IMR-90 (cell line): ENCODE measurements around the gene ADTRP. TPM values are rescaled to one million over a fixed set of nuclear protein-coding genes. Genes with fewer than 3 reads are reported as not detected.
A peak's percentile ranks its signal among the peaks of the same experiment; 100 is the strongest.

Experiments used
- ATAC-seq: fragments of 200-7000 bp; cut with Tn5 transposase; 2 replicates; pipeline ENCODE4 v1.9.1; 2020; ENCODE audit warnings: low read depth, mild to moderate bottlenecking, moderate library complexity
- BruUV-seq: library from RNA; stranded (reverse); fragments of 400-500 nt; replicated peaks from 2 replicates; lab custom pipeline; 2021; lab: Mats Ljungman, UMichigan
- CTCF ChIA-PET: fragments of 300-600 bp; formaldehyde crosslinking; extraction: SDS; loops from one replicate; lab custom pipeline; 2021; ENCODE audit warnings: antibody characterized with exemption; lab: Yijun Ruan, JAX
- POLR2A ChIA-PET: fragments of 300-600 bp; sonication (Branson Sonifier 250); formaldehyde crosslinking; loops from one replicate; lab custom pipeline; 2022; ENCODE audit warnings: antibody characterized with exemption; ENCODE audit not compliant: unreplicated experiment; lab: Charles Lee
- DNase-seq: peaks from one replicate; pipeline ENCODE4 v3.0.0; 2013
- H2AFZ ChIP-seq: replicated peaks from 2 replicates; pipeline ENCODE3; 2013; ENCODE audit warnings: low read length, mild to moderate bottlenecking; ENCODE audit not compliant: poor library complexity
- H2AK5ac ChIP-seq: 2 replicates; pipeline ENCODE4 v1.6.1; 2013; ENCODE audit warnings: low read depth, low read length, inconsistent platforms
- H2AK9ac ChIP-seq: replicated peaks from 2 replicates; pipeline ENCODE3; 2013; ENCODE audit warnings: mild to moderate bottlenecking, low read depth, low read length, moderate library complexity; ENCODE audit not compliant: poor library complexity
- H2BK120ac ChIP-seq: 2 replicates; pipeline ENCODE4 v1.6.1; 2013; ENCODE audit warnings: low read depth, low read length, inconsistent platforms
- H2BK15ac ChIP-seq: 3 replicates; pipeline ENCODE4 v1.6.1; 2013; ENCODE audit warnings: low read depth, low read length, inconsistent platforms
- H2BK20ac ChIP-seq: 2 replicates; pipeline ENCODE4 v1.6.1; 2013; ENCODE audit warnings: low read depth, mild to moderate bottlenecking, inconsistent platforms, low read length, moderate library complexity
- H2BK5ac ChIP-seq: 2 replicates; pipeline ENCODE4 v1.6.1; 2013; ENCODE audit warnings: mild to moderate bottlenecking, low read depth, low read length, inconsistent platforms; ENCODE audit not compliant: poor library complexity, severe bottlenecking
- H3K14ac ChIP-seq: replicated peaks from 2 replicates; pipeline ENCODE4 v1.6.1; 2013; ENCODE audit warnings: low read depth, low read length, inconsistent platforms
- H3K18ac ChIP-seq: 2 replicates; pipeline ENCODE4 v1.6.1; 2013; ENCODE audit warnings: low read depth, low read length, control low read depth
- H3K23ac ChIP-seq: 2 replicates; pipeline ENCODE4 v1.6.1; 2013; ENCODE audit warnings: low read depth, low read length, inconsistent platforms
- H3K27ac ChIP-seq: 2 replicates; pipeline ENCODE4 v1.5.1; 2013; ENCODE audit warnings: mild to moderate bottlenecking, control low read depth, low read length; ENCODE audit not compliant: insufficient read depth
- H3K27me3 ChIP-seq: 2 replicates; pipeline ENCODE4 v1.6.1; 2013; ENCODE audit warnings: low read length; ENCODE audit not compliant: control insufficient read depth, insufficient read depth
- H3K36me3 ChIP-seq: 2 replicates; pipeline ENCODE4 v1.6.1; 2013; ENCODE audit warnings: low read length, mixed read lengths; ENCODE audit not compliant: control insufficient read depth, insufficient read depth
- H3K4ac ChIP-seq: 2 replicates; pipeline ENCODE4 v1.6.1; 2013; ENCODE audit warnings: low read depth, low read length, inconsistent platforms
- H3K4me1 ChIP-seq: 2 replicates; pipeline ENCODE4 v1.6.1; 2013; ENCODE audit warnings: low read length, mixed read lengths; ENCODE audit not compliant: control insufficient read depth, insufficient read depth
- H3K4me2 ChIP-seq: 2 replicates; pipeline ENCODE4 v1.6.1; 2013; ENCODE audit warnings: low read depth, mild to moderate bottlenecking, control low read depth, low read length, moderate library complexity
- H3K4me3 ChIP-seq: 2 replicates; pipeline ENCODE4 v1.5.1; 2013; ENCODE audit warnings: low read depth, mild to moderate bottlenecking, control low read depth, low read length, moderate library complexity; ENCODE audit not compliant: insufficient read depth
- H3K56ac ChIP-seq: 2 replicates; pipeline ENCODE4 v1.6.1; 2013; ENCODE audit warnings: low read length, inconsistent platforms; ENCODE audit not compliant: insufficient read depth; ENCODE audit errors: extremely low read depth
- H3K79me1 ChIP-seq, 2 experiments: 2 replicates each; pipeline ENCODE4 v1.6.1; 2013; ENCODE audit warnings: low read length in 2 of 2, inconsistent platforms in 1 of 2, low read depth in 1 of 2
- H3K9ac ChIP-seq: 2 replicates; pipeline ENCODE4 v1.6.1; 2013; ENCODE audit warnings: low read depth, low read length, control low read depth
- H3K9me1 ChIP-seq: 2 replicates; pipeline ENCODE4 v1.6.1; 2013; ENCODE audit warnings: low read length, inconsistent platforms; ENCODE audit not compliant: insufficient read depth
- H3K9me3 ChIP-seq: 2 replicates; pipeline ENCODE4 v1.6.1; 2013; ENCODE audit warnings: low read length; ENCODE audit not compliant: control insufficient read depth, insufficient read depth
- H4K20me1 ChIP-seq: 2 replicates; pipeline ENCODE4 v1.6.1; 2013; ENCODE audit warnings: low read length, inconsistent platforms; ENCODE audit not compliant: insufficient read depth
- H4K5ac ChIP-seq: 2 replicates; pipeline ENCODE4 v1.6.1; 2013; ENCODE audit warnings: mild to moderate bottlenecking, low read depth, low read length, control low read depth
- H4K8ac ChIP-seq, 2 experiments: 2 replicates each; pipeline ENCODE4 v1.6.1; 2013; ENCODE audit warnings: low read depth in 2 of 2, low read length in 2 of 2, control low read depth in 1 of 2, inconsistent platforms in 1 of 2
- H4K91ac ChIP-seq: 2 replicates; pipeline ENCODE4 v1.6.1; 2013; ENCODE audit warnings: low read depth, low read length, inconsistent platforms; ENCODE audit not compliant: insufficient read depth
- FOS ChIP-seq: fragments of 150-350 bp; IDR thresholded peaks from 2 replicates; pipeline ENCODE4 v1.6.1; 2016; ENCODE audit warnings: low read depth, low read length
- MAZ ChIP-seq: IDR thresholded peaks from 2 replicates; pipeline ENCODE4 v1.6.1; 2012; ENCODE audit warnings: low read depth, mild to moderate bottlenecking, low read length, improper control_type of control experiment, moderate library complexity, borderline replicate concordance
- NFE2L2 ChIP-seq: fragments of 150-350 bp; IDR thresholded peaks from 2 replicates; pipeline ENCODE4 v1.6.1; 2016; ENCODE audit warnings: low read depth, mild to moderate bottlenecking, low read length
- POLR2A ChIP-seq: IDR thresholded peaks from 2 replicates; pipeline ENCODE4 v1.6.1; 2012; ENCODE audit warnings: mild to moderate bottlenecking, low read depth, low read length
- SMC3 ChIP-seq: fragments of 150-350 bp; IDR thresholded peaks from 2 replicates; pipeline ENCODE4 v1.6.1; 2016; ENCODE audit warnings: low read depth, mild to moderate bottlenecking, antibody characterized with exemption, low read length, moderate library complexity
- WGBS, 2 experiments: methylation state at CpG; one replicate each; pipeline versions ENCODE4 v1.1.5 to v1.1.7; 2013; ENCODE audit warnings: missing lambda C conversion rate in 2 of 2; ENCODE audit not compliant: insufficient read length in 1 of 2; ENCODE audit errors: extremely low coverage in 2 of 2; 5-methylcytosine and 5-hydroxymethylcytosine counted together
- dilution Hi-C: fragments of 300-500 bp; cut with HindIII; formaldehyde crosslinking; loops from one replicate; pipeline ENCODE4 v1.14.3; 2018; ENCODE audit warnings: low sequenced_read_pairs; ENCODE audit not compliant: unreplicated experiment
- in situ Hi-C: fragments of 300-500 bp; cut with MboI; formaldehyde crosslinking; loops from 3 replicates; pipeline ENCODE4 v1.14.3; 2019; ENCODE audit warnings: low sequenced_read_pairs, inconsistent platforms, mixed read lengths
- intact Hi-C: fragments of 100-400 bp; cut with micrococcal nuclease; formaldehyde crosslinking; loops from 2 replicates; pipeline ENCODE4 v1.10.0; 2022
- polyA plus RNA-seq, 3 experiments: library from polyadenylated mRNA; depleted of rRNA; stranded (reverse); fragments of >200 nt; gene quantifications; 2 replicates each; pipeline ENCODE4 v1.2.3, GENCODE V29; 2012; ENCODE audit warnings: low replicate concordance in 1 of 3
- total RNA-seq: library from RNA; depleted of rRNA; stranded (reverse); fragments of >200 nt; gene quantifications from 2 replicates; pipeline ENCODE4 v1.2.3, GENCODE V29; 2012
- TF ChIP-seq, protein P1 (sequence below): fragments of 150-350 bp; IDR thresholded peaks from 2 replicates; pipeline ENCODE4 v1.6.1; 2017; ENCODE audit warnings: mild to moderate bottlenecking, antibody characterized with exemption, low read length, low read depth
- TF ChIP-seq, protein P2 (sequence below): conservative IDR thresholded peaks from 2 replicates; pipeline ENCODE4 v1.5.1; 2012; ENCODE audit warnings: mild to moderate bottlenecking, low read depth, low read length, improper control_type of control experiment

Gene ADTRP
- total and polyA plus RNA-seq, 2 of the 4 experiments (the other 2 are of a cell fraction): 0.50 to 0.72 TPM

DNA sequence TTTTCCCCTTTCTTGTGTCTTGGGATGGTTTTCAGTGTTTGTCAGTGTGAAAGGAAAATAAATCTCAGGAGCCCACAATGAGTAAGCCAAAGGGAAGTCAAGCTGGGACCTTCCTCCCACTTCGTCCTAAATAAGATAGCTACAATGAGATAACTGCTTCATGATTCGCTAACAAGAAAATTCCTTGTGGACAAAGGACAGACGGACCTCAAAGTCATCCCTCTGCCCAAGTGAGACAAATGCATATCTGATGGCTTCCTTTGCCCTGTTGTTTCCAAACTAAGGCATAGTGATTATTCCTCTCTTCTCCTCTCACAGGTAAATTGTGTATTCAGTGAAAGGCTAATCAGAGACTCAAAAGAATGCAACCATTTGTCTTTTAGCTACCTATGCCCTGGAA, 26.1 kb upstream of the ADTRP start:
- POLR2A ChIA-PET: no interaction called here
- intact Hi-C loops: no loop called here

More for the DNA sequence above, 26.1 kb upstream of the ADTRP start:
- TF ChIP-seq SMC3 (no peak), FOS (0 out of 2 replicates have a peak, but pooled peaks have one; percentile 7), MAZ (no peak), NFE2L2 (no peak), POLR2A (no peak)
- TF ChIP-seq, protein P1, sequence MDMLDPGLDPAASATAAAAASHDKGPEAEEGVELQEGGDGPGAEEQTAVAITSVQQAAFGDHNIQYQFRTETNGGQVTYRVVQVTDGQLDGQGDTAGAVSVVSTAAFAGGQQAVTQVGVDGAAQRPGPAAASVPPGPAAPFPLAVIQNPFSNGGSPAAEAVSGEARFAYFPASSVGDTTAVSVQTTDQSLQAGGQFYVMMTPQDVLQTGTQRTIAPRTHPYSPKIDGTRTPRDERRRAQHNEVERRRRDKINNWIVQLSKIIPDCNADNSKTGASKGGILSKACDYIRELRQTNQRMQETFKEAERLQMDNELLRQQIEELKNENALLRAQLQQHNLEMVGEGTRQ: no peak
- TF ChIP-seq, protein P2, sequence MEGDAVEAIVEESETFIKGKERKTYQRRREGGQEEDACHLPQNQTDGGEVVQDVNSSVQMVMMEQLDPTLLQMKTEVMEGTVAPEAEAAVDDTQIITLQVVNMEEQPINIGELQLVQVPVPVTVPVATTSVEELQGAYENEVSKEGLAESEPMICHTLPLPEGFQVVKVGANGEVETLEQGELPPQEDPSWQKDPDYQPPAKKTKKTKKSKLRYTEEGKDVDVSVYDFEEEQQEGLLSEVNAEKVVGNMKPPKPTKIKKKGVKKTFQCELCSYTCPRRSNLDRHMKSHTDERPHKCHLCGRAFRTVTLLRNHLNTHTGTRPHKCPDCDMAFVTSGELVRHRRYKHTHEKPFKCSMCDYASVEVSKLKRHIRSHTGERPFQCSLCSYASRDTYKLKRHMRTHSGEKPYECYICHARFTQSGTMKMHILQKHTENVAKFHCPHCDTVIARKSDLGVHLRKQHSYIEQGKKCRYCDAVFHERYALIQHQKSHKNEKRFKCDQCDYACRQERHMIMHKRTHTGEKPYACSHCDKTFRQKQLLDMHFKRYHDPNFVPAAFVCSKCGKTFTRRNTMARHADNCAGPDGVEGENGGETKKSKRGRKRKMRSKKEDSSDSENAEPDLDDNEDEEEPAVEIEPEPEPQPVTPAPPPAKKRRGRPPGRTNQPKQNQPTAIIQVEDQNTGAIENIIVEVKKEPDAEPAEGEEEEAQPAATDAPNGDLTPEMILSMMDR: no peak
- Histone ChIP-seq H3K23ac (peak overlapping the region; percentile 33; the same call in 1 of the 2 replicates), H2BK5ac (no peak overlapping the region), H4K8ac (peak overlapping the region; percentile 42 to 49), H2BK20ac (peak overlapping the region; percentile 66; the same call in 1 of the 2 replicates), H3K4me2 (no peak overlapping the region), H2BK120ac (peak overlapping the region; percentile 66; the same call in 1 of the 2 replicates), H2AFZ (peak overlapping the region; percentile 62), H2AK9ac (no peak overlapping the region), H4K5ac (0 out of 2 replicates have a peak overlapping the region, but pooled peaks have one; percentile 56), H3K18ac (no peak overlapping the region), H3K9me1 (peaks cover 7% of the 10 kb centered on the region; the same call in 1 of the 2 replicates), H3K14ac (peak overlapping the region; percentile 78), H3K79me1 (no peaks in the 10 kb centered on the region), H2AK5ac (peak overlapping the region; percentile 77), H3K4ac (no peak overlapping the region), H3K27ac (0 out of 2 replicates have a peak overlapping the region, but pooled peaks have one; percentile 19), H3K4me1 (no peaks in the 10 kb centered on the region), H3K9me3 (no peaks in the 10 kb centered on the region), H3K27me3 (no peaks in the 10 kb centered on the region), H4K91ac (peak overlapping the region; percentile 48; the same call in 1 of the 2 replicates), H4K20me1 (no peaks in the 10 kb centered on the region), H3K4me3 (no peak overlapping the region), H3K9ac (no peak overlapping the region), H3K36me3 (no peaks in the 10 kb centered on the region), H3K56ac (0 out of 2 replicates have a peak overlapping the region, but pooled peaks have one; percentile 23), H2BK15ac (peak overlapping the region; percentile 34; the same call in 1 of the 3 replicates)
- CTCF ChIA-PET: interaction anchor here (0.7 kb wide), 1 partner anchor 9 kb away, joined by 3 read pairs; no protein-coding TSS in a partner anchor
- 50% methylated on average over 2 of the region's 3 CpGs; no CpG with 5 or more reads in 1 of the 2 experiments for WGBS, 2 experiments
- in situ Hi-C loops: no loop called here
- dilution Hi-C loops: no loop called here
- peak; percentile 63 for ATAC-seq
- no TSS peak for BruUV-seq
- peak; percentile 60 for DNase-seq
